ENCODE data around the gene FILIP1L.

- TF ChIP-seq EZH2phosphoT487 (IDR thresholded peaks at IDR 0.05; ENCODE audit: borderline replicate concordance) (no peak), CTCF (conservative IDR thresholded peaks at IDR 0.05; ENCODE audit: low read length) (no peak)
Observed at GRCh38 chr3:100104442-100104798, 9.9 kb downstream of the FILIP1L start.

All from Loucy (cell line).